ENCODE data around the gene ELMO2.
A peak's percentile ranks its signal among the peaks of the same experiment; 100 is the strongest.

ELMO2 gene

GRCh38 chr20:46331611-46332361, 74.6 kb downstream of the ELMO2 start:
- no peak for DNase-seq

GRCh38 chr20:46330831-46331371, 75.5 kb downstream of the ELMO2 start:
- DNase-seq, result no peak

- DNase-seq, result no peak
These were observed 76.2 kb downstream of the ELMO2 start for GRCh38 chr20:46330072-46330763.

- DNase-seq, result no peak
These were observed 78.1 kb downstream of the ELMO2 start for GRCh38 chr20:46328200-46328882.

- no peak for DNase-seq
These were observed 78.9 kb downstream of the ELMO2 start for GRCh38 chr20:46327557-46327956.

- DNase-seq, result no peak
These were observed 80.6 kb downstream of the ELMO2 start for GRCh38 chr20:46325789-46326188.

GRCh38 chr20:46324960-46325703, 81.3 kb downstream of the ELMO2 start:
- DNase-seq, result no peak

GRCh38 chr20:46324379-46324778, 82.0 kb downstream of the ELMO2 start:
- no peak for DNase-seq

- DNase-seq, result peak in 1 of 2 experiments; percentile 25
These were observed 82.9 kb downstream of the ELMO2 start for GRCh38 chr20:46323557-46323956.

GRCh38 chr20:46322641-46323040, 83.8 kb downstream of the ELMO2 start:
- no peak for DNase-seq

GRCh38 chr20:46317685-46318177, 88.7 kb downstream of the ELMO2 start:
- no peak for DNase-seq

GRCh38 chr20:46316984-46317684, 89.3 kb downstream of the ELMO2 start:
- DNase-seq, result no peak

All from NCI-H187 (cell line).